HG02623 (cell line): Measurements from ENCODE around the gene SH3RF1.

Experiments used
- ATAC-seq: cut with Tn5 transposase; IDR thresholded peaks from one replicate; pipeline ENCODE4 v1.9.1; 2021; ENCODE audit warnings: moderate library complexity; ENCODE audit not compliant: unreplicated experiment

Gene SH3RF1

GRCh38 chr4:169139021-169139420, 131.7 kb downstream of the SH3RF1 start:
- no peak for ATAC-seq

- no peak for ATAC-seq
Observed at GRCh38 chr4:169137558-169137920, 133.2 kb downstream of the SH3RF1 start.

GRCh38 chr4:169136796-169137557, 133.8 kb downstream of the SH3RF1 start:
- ATAC-seq = no peak

GRCh38 chr4:169136330-169136729, 134.4 kb downstream of the SH3RF1 start:
- no peak for ATAC-seq

GRCh38 chr4:169135776-169136175, 135.0 kb downstream of the SH3RF1 start:
- ATAC-seq = no peak

GRCh38 chr4:169133932-169134331, 136.8 kb downstream of the SH3RF1 start:
- ATAC-seq = no peak

GRCh38 chr4:169132561-169133305, 138.0 kb downstream of the SH3RF1 start:
- ATAC-seq = no peak

GRCh38 chr4:169131556-169132208, 139.1 kb downstream of the SH3RF1 start:
- no peak for ATAC-seq

- ATAC-seq = no peak
Observed at GRCh38 chr4:169128902-169129301, 141.9 kb downstream of the SH3RF1 start.

GRCh38 chr4:169127314-169127713, 143.4 kb downstream of the SH3RF1 start:
- no peak for ATAC-seq

- ATAC-seq = no peak
Observed at GRCh38 chr4:169124661-169125060, 146.1 kb downstream of the SH3RF1 start.

GRCh38 chr4:169122422-169122821, 148.3 kb downstream of the SH3RF1 start:
- ATAC-seq = no peak

GRCh38 chr4:169121861-169122382, 148.8 kb downstream of the SH3RF1 start:
- ATAC-seq = no peak

GRCh38 chr4:169120624-169121023, 150.1 kb downstream of the SH3RF1 start:
- no peak for ATAC-seq

- no peak for ATAC-seq
Observed at GRCh38 chr4:169119536-169119935, 151.2 kb downstream of the SH3RF1 start.

- no peak for ATAC-seq
Observed at GRCh38 chr4:169117591-169118081, 153.1 kb downstream of the SH3RF1 start.

GRCh38 chr4:169116270-169116901, 154.4 kb downstream of the SH3RF1 start:
- ATAC-seq = no peak

- no peak for ATAC-seq
Observed at GRCh38 chr4:169115897-169116254, 154.9 kb downstream of the SH3RF1 start.

GRCh38 chr4:169115144-169115896, 155.4 kb downstream of the SH3RF1 start:
- ATAC-seq = no peak

- no peak for ATAC-seq
Observed at GRCh38 chr4:169114341-169114974, 156.3 kb downstream of the SH3RF1 start.
